ENCODE results near the gene MADD. TPM values are rescaled to one million over a fixed set of nuclear protein-coding genes. Genes with fewer than 3 reads are reported as not detected.
"Not testable (repeated sequence)": the region's sequence is repeated elsewhere in the genome, so short reads cannot be mapped to it uniquely, and the experiment has no call there.

MADD gene
- total RNA-seq, 1 donor from 2014 or later, result 41.0 TPM

DNA sequence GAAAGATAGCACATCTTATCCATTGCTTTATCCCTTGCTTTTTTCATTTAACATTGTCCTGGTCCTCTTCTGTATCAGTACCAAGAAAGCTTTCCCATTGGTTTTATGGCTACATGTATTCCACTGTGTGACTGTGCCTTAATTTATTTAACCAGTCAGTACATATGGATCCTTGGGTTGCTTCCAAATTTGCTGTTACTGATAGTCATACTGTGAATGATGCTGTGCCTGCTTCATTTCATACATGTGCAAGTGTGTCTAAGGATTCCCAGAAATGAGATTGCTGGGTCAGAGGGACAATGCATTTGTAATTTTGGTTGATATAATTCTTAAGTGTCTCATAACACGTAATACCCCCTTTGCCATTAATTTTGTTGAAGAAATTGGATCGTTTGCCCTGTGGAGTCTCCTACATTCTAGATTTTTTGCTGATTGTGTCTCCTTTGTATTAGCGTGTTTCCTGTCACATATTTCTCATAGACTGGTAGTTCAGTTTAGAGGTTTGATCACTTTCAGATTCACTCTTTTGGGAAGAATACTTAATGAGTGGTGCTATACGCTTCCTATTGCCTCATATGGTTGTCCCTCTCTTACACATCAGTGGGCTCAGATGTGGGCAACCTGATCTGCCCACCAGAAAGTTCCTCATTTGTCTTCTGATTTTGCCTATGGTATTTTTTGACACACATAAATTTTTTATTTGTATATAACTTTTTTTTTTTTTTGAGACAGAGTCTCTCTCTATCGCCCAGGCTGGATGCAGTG is 47.3 kb downstream of the MADD start:
- DNase-seq (ENCODE audit: low read depth), result no peak

DNA sequence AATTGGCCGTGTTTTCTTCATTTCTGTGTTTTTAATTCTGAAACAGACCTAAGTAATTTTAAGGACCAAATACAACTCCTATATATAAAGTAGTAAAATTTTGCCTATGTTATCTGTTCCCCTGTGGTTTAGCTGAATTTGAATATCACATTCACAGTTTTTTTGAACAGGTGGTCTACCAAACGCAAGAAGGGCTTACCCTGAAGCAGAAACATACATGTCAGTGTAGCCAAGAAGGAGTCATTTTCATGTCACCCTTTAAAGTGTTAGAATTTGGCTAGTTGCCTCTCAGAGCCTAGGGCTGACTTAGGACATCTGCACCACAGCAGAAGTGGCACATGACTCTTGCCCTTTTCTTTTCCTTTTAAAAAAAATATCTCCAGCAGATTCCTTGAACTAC is 48.2 kb downstream of the MADD start:
- DNase-seq (ENCODE audit: low read depth), result no peak

DNA sequence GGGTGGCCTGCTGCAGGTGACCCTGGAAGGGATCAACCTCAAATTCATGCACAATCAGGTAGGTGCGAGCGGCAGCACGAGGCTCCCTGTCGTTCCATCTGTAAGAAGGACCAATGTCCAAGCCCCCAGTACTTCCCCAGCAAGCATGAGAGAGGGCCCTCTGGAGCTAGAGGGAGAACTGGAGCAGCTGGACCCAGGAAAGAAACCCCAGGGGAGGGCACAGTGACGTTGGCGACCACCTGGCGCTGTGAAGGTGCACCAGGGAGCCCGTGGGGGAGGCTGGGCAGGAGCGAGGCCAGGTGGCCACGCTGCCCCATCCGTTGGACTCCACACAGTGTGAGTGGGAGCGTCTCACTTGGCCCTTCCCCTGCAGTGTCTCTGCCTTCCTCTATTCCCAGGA is 54.6 kb downstream of the MADD start:
- DNase-seq (ENCODE audit: low read depth), result no peak

- no peak for DNase-seq (ENCODE audit: low read depth)
These were observed 55.5 kb downstream of the MADD start for GRCh38 chr11:47325271-47326041.

- DNase-seq (ENCODE audit: low read depth), result no peak
These were observed 56.3 kb downstream of the MADD start for GRCh38 chr11:47326198-47326597.

GRCh38 chr11:47327025-47327424 is 57.1 kb downstream of the MADD start:
- DNase-seq (ENCODE audit: low read depth), result no peak

GRCh38 chr11:47327949-47328348 is 58.0 kb downstream of the MADD start:
- no peak for DNase-seq (ENCODE audit: low read depth)

- no peak for DNase-seq (ENCODE audit: low read depth)
These were observed 58.8 kb downstream of the MADD start for GRCh38 chr11:47328449-47329390.

DNA sequence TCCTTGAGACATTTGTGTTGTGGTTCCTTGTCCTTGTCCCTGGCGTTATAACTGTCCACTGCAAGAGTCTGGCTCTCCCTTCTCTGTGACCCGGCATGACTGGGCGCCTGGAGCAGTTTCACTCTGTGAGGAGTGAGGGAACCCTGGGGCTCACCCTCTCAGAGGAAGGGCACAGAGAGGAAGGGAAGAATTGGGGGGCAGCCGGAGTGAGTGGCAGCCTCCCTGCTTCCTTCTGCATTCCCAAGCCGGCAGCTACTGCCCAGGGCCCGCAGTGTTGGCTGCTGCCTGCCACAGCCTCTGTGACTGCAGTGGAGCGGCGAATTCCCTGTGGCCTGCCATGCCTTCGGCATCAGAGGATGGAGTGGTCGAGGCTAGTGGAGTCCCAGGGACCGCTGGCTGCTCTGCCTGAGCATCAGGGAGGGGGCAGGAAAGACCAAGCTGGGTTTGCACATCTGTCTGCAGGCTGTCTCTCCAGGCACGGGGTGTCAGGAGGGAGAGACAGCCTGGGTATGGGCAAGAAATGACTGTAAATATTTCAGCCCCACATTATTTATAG is 59.6 kb downstream of the MADD start:
- DNase-seq (ENCODE audit: low read depth), result no peak

GRCh38 chr11:47329987-47330931 is 60.3 kb downstream of the MADD start:
- no peak for DNase-seq (ENCODE audit: low read depth)

- no peak for DNase-seq (ENCODE audit: low read depth)
These were observed 61.7 kb downstream of the MADD start for GRCh38 chr11:47331454-47332302.

DNA sequence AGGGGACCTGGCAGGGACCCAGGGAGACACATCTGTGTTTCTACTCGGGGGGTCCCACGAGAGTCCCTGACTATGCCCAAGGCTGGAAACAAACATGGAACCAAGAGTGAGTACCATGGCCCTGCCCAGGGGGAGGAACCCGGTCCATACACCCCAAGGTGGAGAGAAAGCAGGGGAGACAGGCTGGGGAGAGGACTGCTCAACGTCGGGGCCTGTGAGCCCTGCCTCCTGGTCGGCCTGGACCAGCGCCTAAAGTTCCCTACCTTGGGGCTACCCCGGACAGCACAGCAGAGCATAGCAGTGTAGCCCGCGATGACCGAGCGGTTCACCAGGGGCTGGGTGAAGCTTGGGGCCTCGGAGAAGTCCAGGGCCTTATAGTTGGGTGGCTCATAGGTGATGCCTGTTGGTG is 62.4 kb downstream of the MADD start:
- no peak for DNase-seq (ENCODE audit: low read depth)

GRCh38 chr11:47332791-47333525 is 63.0 kb downstream of the MADD start:
- DNase-seq (ENCODE audit: low read depth), result no peak

DNA sequence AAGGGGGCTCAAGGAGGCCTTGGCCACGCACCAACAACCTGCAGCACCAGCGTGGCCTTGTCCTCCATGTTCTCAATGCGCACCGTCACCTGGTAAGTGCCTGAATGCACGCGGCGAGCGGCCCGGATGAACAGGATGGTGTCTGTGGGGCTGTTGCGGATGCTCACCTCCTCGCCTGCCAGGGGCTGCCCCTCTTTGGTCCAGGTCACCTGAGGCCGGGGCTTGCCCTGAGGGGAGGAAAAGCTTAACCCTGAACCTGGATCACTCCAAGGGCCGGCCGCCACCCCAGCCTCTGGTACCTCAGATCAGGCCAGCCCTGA is 63.6 kb downstream of the MADD start:
- DNase-seq (ENCODE audit: low read depth), result no peak

DNA sequence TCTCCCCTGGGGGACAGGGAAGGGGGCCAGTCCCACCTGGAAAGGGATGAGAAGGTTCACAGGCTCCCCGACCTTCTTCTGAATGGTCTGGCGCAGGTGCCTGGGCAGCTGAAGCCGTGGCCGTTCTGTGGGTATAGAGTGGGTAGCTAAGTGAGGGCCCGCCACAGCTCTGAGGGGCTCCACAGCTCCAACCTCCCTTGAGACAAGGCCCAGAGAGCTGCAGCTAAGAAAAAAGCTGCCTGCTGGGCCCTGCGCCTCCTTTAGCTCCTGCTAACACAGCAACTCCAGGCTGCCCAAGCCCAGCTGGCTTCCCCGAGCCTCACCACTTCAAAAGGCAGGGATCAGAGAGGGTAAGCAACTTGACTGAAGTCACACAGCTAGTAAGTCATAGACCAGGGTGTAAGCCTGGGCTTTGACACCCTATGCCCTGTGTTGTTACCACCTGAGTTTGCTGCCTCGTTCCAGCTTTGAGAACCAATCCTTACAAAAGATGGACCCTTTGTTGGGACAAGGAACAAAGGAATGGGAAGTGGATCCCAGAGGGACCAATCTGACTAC is 64.0 kb downstream of the MADD start:
- no peak for DNase-seq (ENCODE audit: low read depth)

DNA sequence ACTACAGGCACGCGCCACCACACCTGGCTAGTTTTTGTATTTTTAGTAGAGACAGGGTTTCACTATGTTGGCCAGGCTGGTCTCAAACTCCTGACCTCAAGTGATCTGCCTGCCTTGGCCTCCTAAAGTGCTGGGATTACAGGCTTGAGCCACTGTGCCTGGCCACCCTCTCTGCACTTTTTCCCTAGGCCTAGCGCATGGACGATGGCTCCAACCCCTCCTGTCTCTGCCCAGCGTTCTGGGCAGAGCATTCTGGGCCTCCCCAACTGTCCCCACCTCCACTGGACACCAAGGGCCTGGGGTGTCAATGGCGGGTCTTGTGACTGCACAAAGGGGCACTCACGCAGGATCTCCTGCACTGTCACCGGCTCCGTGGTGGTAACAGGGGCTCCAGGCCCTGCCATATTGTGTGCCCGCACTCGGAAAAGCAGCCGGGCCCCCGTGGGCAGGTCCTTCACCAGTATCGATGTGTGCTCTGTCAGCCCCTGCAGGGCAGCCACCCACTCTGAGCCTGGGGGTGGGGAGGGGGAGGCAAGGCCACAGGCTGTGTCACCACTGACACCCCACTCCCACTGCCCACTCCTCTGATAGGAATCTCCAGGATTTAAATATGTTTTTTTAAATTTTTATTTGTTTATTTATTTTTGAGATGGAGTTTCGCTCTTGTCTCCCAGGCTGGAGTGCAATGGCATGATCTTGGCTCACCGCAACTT is 64.9 kb downstream of the MADD start:
- not testable (repeated sequence) for DNase-seq (ENCODE audit: low read depth)

GRCh38 chr11:47335733-47336132 is 65.8 kb downstream of the MADD start:
- DNase-seq (ENCODE audit: low read depth), result no peak

DNA sequence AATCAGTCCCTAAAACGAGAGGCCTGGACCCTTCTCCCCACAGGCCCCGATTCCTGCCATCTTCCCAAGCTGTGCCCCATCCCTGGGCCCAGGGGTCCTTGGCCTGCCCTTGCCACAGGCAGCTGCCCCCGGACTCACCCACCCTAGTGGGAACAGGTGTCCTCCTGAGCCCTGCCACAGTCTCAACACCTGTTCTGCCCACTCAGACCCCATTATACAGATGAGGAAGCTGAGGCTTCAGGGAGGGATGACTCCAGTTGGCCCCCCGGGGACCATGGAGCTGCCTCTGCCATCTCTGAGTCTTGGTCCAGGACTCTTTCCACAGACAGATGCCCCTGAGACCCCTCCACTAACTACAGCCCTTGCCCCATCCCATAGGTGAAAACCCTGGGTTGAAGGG is 66.7 kb downstream of the MADD start:
- DNase-seq (ENCODE audit: low read depth), result no peak

All from myocyte (in vitro differentiated cells).